Kidney (tissue), 14 donors: Measurements from ENCODE around the gene PHF13. TPM values are rescaled to one million over a fixed set of nuclear protein-coding genes. Genes with fewer than 3 reads are reported as not detected.

Experiments used
- DNase-seq, 5 donors: peaks; one replicate each; pipeline ENCODE4 v3.0.0-alpha.2; 2013 to 2020
- FAIRE-seq: peaks from 2 replicates; lab custom pipeline; 2012; peaks lifted over from hg19 to GRCh38; lab: Jason Lieb, UNC
- H3K27ac ChIP-seq, 2 donors: one replicate each; pipeline ENCODE4 v1.7.0; 2013; ENCODE audit warnings: low read depth in 2 of 2, low read length in 2 of 2, inconsistent platforms in 1 of 2
- H3K27me3 ChIP-seq: one replicate; pipeline ENCODE4 v1.7.1; 2013; ENCODE audit warnings: low read length, inconsistent platforms; ENCODE audit not compliant: control insufficient read depth, insufficient read depth
- H3K36me3 ChIP-seq, 3 donors: one replicate each; pipeline versions ENCODE4 v1.7.0 to v1.7.1; 2013; ENCODE audit warnings: low read length in 3 of 3, control low read depth in 1 of 3, inconsistent platforms in 1 of 3; ENCODE audit not compliant: insufficient read depth in 3 of 3, control insufficient read depth in 2 of 3
- H3K4me1 ChIP-seq, 3 donors: one replicate each; pipeline versions ENCODE4 v1.7.0 to v1.7.1; 2013; ENCODE audit warnings: low read length in 3 of 3, inconsistent platforms in 1 of 3, low read depth in 1 of 3; ENCODE audit not compliant: control insufficient read depth in 2 of 3, insufficient read depth in 2 of 3
- H3K4me3 ChIP-seq, 3 donors: one replicate each; pipeline versions ENCODE4 v1.7.0 to v1.8.1; 2013; ENCODE audit warnings: low read length in 3 of 3, control low read depth in 1 of 3, inconsistent platforms in 1 of 3
- H3K9ac ChIP-seq, 3 donors: one replicate each; pipeline versions ENCODE4 v1.7.0 to v1.7.1; 2013; ENCODE audit warnings: low read length in 3 of 3, control low read depth in 1 of 3, inconsistent platforms in 1 of 3
- H3K9me3 ChIP-seq, 3 donors: one replicate each; pipeline versions ENCODE4 v1.7.0 to v1.7.1; 2013; ENCODE audit warnings: low read length in 3 of 3, control low read depth in 1 of 3, inconsistent platforms in 1 of 3; ENCODE audit not compliant: control insufficient read depth in 2 of 3, insufficient read depth in 1 of 3
- intact Hi-C: fragments of 100-400 bp; cut with DNase I; formaldehyde crosslinking; loops from one replicate; pipeline ENCODE4 v1.11.1; 2022
- polyA plus RNA-seq: library from polyadenylated mRNA; stranded (reverse); fragments of 350-450 nt; fragmentation: Illumina TruSeq; extraction: RNeasy Lipid Tissue Mini Kit (QIAGEN cat#74804); gene quantifications from one replicate; pipeline ENCODE4 v1.2.3, GENCODE V29; 2014; ENCODE audit warnings: low read depth, low replicate concordance; ENCODE audit not compliant: insufficient read depth
- total RNA-seq: library from RNA; stranded (reverse); fragmentation: NEBNext Ultra II Directional; extraction: Animal tissue kit (Norgen Biotek cat#: 25700); gene quantifications from one replicate; pipeline ENCODE4 v1.2.1, GENCODE V29; 2021
- TF ChIP-seq, protein P1 (sequence below): IDR thresholded peaks from 3 replicates; pipeline ENCODE4 v1.5.1; 2012; ENCODE audit warnings: mild to moderate bottlenecking, moderate library complexity, borderline replicate concordance; ENCODE audit not compliant: insufficient read depth; ENCODE audit errors: extremely low read depth
- donor health status: control.
- donor health status: control.
- donor health status: control.
- donor health status: control.
- donor health status: control.
- donor health status: DM: yes; HTN: yes; CAD: no.
- donor health status: Normal renal cell carcinoma (clear cell type).

The PHF13 gene
- total and polyA plus RNA-seq, 2 donors from 2014 or later: 6.0 to 11.0 TPM

DNA sequence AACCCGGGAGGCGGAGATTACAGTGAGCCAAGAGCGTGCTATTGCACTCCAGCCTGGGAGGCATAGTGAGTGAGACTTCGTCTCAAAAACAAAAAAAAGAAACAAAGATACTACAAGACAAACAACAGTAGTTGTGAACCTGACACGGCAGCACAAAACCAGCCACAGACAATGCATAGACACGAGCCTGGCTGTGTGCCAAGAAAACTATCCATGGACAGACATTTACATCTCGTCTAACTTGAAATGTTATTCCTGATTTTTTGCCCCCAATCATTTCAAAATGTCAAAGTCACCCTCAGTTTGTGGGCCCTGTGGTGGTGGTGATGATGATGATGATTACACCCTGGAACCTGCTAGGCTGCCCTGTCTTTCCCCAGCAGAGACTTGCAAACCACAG lies 17.2 kb upstream of the PHF13 start:
- intact Hi-C loops: no loop called here
- H3K27me3 ChIP-seq: no peaks in the 10 kb centered on the region
- H3K9ac ChIP-seq: peak overlapping the region in 1 of 3 donors; percentile 22
- no peak overlapping the region for H3K4me3 ChIP-seq
- H3K36me3 ChIP-seq: peaks cover 0 to 53% (median 39%) of the 10 kb centered on the region in 3 donors
- no peak for FAIRE-seq
- DNase-seq: no peak
- no peaks in the 10 kb centered on the region for H3K9me3 ChIP-seq
- H3K4me1 ChIP-seq: peaks cover 0 to 35% (median 23%) of the 10 kb centered on the region in 3 donors
- TF ChIP-seq, protein P1, sequence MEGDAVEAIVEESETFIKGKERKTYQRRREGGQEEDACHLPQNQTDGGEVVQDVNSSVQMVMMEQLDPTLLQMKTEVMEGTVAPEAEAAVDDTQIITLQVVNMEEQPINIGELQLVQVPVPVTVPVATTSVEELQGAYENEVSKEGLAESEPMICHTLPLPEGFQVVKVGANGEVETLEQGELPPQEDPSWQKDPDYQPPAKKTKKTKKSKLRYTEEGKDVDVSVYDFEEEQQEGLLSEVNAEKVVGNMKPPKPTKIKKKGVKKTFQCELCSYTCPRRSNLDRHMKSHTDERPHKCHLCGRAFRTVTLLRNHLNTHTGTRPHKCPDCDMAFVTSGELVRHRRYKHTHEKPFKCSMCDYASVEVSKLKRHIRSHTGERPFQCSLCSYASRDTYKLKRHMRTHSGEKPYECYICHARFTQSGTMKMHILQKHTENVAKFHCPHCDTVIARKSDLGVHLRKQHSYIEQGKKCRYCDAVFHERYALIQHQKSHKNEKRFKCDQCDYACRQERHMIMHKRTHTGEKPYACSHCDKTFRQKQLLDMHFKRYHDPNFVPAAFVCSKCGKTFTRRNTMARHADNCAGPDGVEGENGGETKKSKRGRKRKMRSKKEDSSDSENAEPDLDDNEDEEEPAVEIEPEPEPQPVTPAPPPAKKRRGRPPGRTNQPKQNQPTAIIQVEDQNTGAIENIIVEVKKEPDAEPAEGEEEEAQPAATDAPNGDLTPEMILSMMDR: no peak
- no peak overlapping the region for H3K27ac ChIP-seq

DNA sequence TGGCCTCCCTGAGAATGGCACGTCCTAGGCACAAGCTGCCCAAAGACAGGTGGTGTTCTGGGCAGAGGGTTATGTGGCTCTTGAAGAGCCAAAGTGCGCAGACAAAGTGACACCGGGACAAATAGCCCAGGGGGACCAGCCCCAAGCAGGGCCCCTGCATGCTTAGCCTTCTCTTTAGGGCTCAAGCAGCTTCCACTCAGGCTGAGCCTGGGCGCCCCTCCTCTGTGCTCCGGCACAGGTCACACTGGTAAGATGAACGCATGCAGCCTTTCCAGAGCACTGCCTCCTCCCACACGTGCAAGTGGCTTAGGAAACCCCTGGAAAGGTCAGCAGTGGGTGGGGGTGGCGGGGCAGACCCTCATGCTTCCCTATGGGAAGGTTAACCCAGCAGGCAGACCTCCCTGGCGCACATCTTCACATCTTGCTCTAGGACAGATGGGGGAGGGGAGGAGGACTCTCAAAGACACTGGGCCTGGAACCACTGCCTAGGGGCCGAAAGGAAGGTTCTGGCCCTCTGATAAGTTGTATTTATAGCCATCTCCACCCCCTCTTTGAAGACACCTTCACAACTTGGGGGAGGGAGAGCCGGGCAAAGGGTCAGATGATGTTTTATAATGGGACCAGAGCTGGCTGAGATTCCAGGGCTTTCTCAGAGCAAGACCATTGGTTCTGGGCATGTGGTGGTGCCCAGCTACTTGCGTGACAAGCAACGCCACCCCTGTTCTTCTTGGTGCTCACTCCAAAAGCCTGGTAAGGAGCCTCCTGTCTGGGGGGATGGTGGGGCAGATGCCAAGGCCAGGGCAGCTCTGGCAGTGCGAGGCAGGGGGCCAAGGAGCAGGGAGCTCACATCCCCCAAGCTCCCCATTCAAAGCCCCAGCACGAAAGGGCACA lies 16.4 kb upstream of the PHF13 start:
- FAIRE-seq (no peak), DNase-seq (no peak)
- H3K36me3 ChIP-seq: peaks cover 0 to 49% (median 36%) of the 10 kb centered on the region in 3 donors
- TF ChIP-seq, protein P1: no peak
- H3K27me3 ChIP-seq: no peaks in the 10 kb centered on the region
- H3K4me1 ChIP-seq: peaks cover 0 to 38% (median 23%) of the 10 kb centered on the region in 3 donors
- H3K4me3 ChIP-seq: no peak overlapping the region
- peak overlapping the region in 2 of 3 donors; percentile 21 to 26 for H3K9ac ChIP-seq
- intact Hi-C loops: no loop called here
- no peaks in the 10 kb centered on the region for H3K9me3 ChIP-seq
- H3K27ac ChIP-seq: peak overlapping the region in 1 of 2 donors; percentile 10

GRCh38 chr1:6597777-6598131 lies 15.8 kb upstream of the PHF13 start:
- Histone ChIP-seq H3K4me1 (peaks cover 0 to 38% (median 23%) of the 10 kb centered on the region in 3 donors), H3K36me3 (peaks cover 0 to 43% (median 36%) of the 10 kb centered on the region in 3 donors), H3K9ac (peak overlapping the region in 1 of 3 donors; percentile 21), H3K27me3 (no peaks in the 10 kb centered on the region), H3K4me3 (no peak overlapping the region), H3K27ac (peak overlapping the region in 1 of 2 donors; percentile 10), H3K9me3 (no peaks in the 10 kb centered on the region)
- DNase-seq: no peak
- TF ChIP-seq, protein P1: no peak
- intact Hi-C loops: no loop called here
- no peak for FAIRE-seq
